IMR-90 (cell line): ENCODE data around the gene HYCC2. TPM values are rescaled to one million over a fixed set of nuclear protein-coding genes. Genes with fewer than 3 reads are reported as not detected.

Source experiments
- ATAC-seq: fragments of 200-7000 bp; cut with Tn5 transposase; 2 replicates; pipeline ENCODE4 v1.9.1; 2020; ENCODE audit warnings: low read depth, mild to moderate bottlenecking, moderate library complexity
- BruUV-seq: library from RNA; stranded (reverse); fragments of 400-500 nt; replicated peaks from 2 replicates; lab custom pipeline; 2021; lab: Mats Ljungman, UMichigan
- CTCF ChIA-PET: fragments of 300-600 bp; formaldehyde crosslinking; extraction: SDS; loops from one replicate; lab custom pipeline; 2021; ENCODE audit warnings: antibody characterized with exemption; lab: Yijun Ruan, JAX
- POLR2A ChIA-PET: fragments of 300-600 bp; sonication (Branson Sonifier 250); formaldehyde crosslinking; loops from one replicate; lab custom pipeline; 2022; ENCODE audit warnings: antibody characterized with exemption; ENCODE audit not compliant: unreplicated experiment; lab: Charles Lee
- DNase-seq: peaks from one replicate; pipeline ENCODE4 v3.0.0; 2013
- H2AFZ ChIP-seq: replicated peaks from 2 replicates; pipeline ENCODE3; 2013; ENCODE audit warnings: low read length, mild to moderate bottlenecking; ENCODE audit not compliant: poor library complexity
- H2AK5ac ChIP-seq: 2 replicates; pipeline ENCODE4 v1.6.1; 2013; ENCODE audit warnings: low read depth, low read length, inconsistent platforms
- H2AK9ac ChIP-seq: replicated peaks from 2 replicates; pipeline ENCODE3; 2013; ENCODE audit warnings: mild to moderate bottlenecking, low read depth, low read length, moderate library complexity; ENCODE audit not compliant: poor library complexity
- H2BK120ac ChIP-seq: 2 replicates; pipeline ENCODE4 v1.6.1; 2013; ENCODE audit warnings: low read depth, low read length, inconsistent platforms
- H2BK15ac ChIP-seq: 3 replicates; pipeline ENCODE4 v1.6.1; 2013; ENCODE audit warnings: low read depth, low read length, inconsistent platforms
- H2BK20ac ChIP-seq: 2 replicates; pipeline ENCODE4 v1.6.1; 2013; ENCODE audit warnings: low read depth, mild to moderate bottlenecking, inconsistent platforms, low read length, moderate library complexity
- H2BK5ac ChIP-seq: 2 replicates; pipeline ENCODE4 v1.6.1; 2013; ENCODE audit warnings: mild to moderate bottlenecking, low read depth, low read length, inconsistent platforms; ENCODE audit not compliant: poor library complexity, severe bottlenecking
- H3K14ac ChIP-seq: replicated peaks from 2 replicates; pipeline ENCODE4 v1.6.1; 2013; ENCODE audit warnings: low read depth, low read length, inconsistent platforms
- H3K18ac ChIP-seq: 2 replicates; pipeline ENCODE4 v1.6.1; 2013; ENCODE audit warnings: low read depth, low read length, control low read depth
- H3K23ac ChIP-seq: 2 replicates; pipeline ENCODE4 v1.6.1; 2013; ENCODE audit warnings: low read depth, low read length, inconsistent platforms
- H3K27ac ChIP-seq: 2 replicates; pipeline ENCODE4 v1.5.1; 2013; ENCODE audit warnings: mild to moderate bottlenecking, control low read depth, low read length; ENCODE audit not compliant: insufficient read depth
- H3K27me3 ChIP-seq: 2 replicates; pipeline ENCODE4 v1.6.1; 2013; ENCODE audit warnings: low read length; ENCODE audit not compliant: control insufficient read depth, insufficient read depth
- H3K36me3 ChIP-seq: 2 replicates; pipeline ENCODE4 v1.6.1; 2013; ENCODE audit warnings: low read length, mixed read lengths; ENCODE audit not compliant: control insufficient read depth, insufficient read depth
- H3K4ac ChIP-seq: 2 replicates; pipeline ENCODE4 v1.6.1; 2013; ENCODE audit warnings: low read depth, low read length, inconsistent platforms
- H3K4me1 ChIP-seq: 2 replicates; pipeline ENCODE4 v1.6.1; 2013; ENCODE audit warnings: low read length, mixed read lengths; ENCODE audit not compliant: control insufficient read depth, insufficient read depth
- H3K4me2 ChIP-seq: 2 replicates; pipeline ENCODE4 v1.6.1; 2013; ENCODE audit warnings: low read depth, mild to moderate bottlenecking, control low read depth, low read length, moderate library complexity
- H3K4me3 ChIP-seq: 2 replicates; pipeline ENCODE4 v1.5.1; 2013; ENCODE audit warnings: low read depth, mild to moderate bottlenecking, control low read depth, low read length, moderate library complexity; ENCODE audit not compliant: insufficient read depth
- H3K56ac ChIP-seq: 2 replicates; pipeline ENCODE4 v1.6.1; 2013; ENCODE audit warnings: low read length, inconsistent platforms; ENCODE audit not compliant: insufficient read depth; ENCODE audit errors: extremely low read depth
- H3K79me1 ChIP-seq, 2 experiments: 2 replicates each; pipeline ENCODE4 v1.6.1; 2013; ENCODE audit warnings: low read length in 2 of 2, inconsistent platforms in 1 of 2, low read depth in 1 of 2
- H3K9ac ChIP-seq: 2 replicates; pipeline ENCODE4 v1.6.1; 2013; ENCODE audit warnings: low read depth, low read length, control low read depth
- H3K9me1 ChIP-seq: 2 replicates; pipeline ENCODE4 v1.6.1; 2013; ENCODE audit warnings: low read length, inconsistent platforms; ENCODE audit not compliant: insufficient read depth
- H3K9me3 ChIP-seq: 2 replicates; pipeline ENCODE4 v1.6.1; 2013; ENCODE audit warnings: low read length; ENCODE audit not compliant: control insufficient read depth, insufficient read depth
- H4K20me1 ChIP-seq: 2 replicates; pipeline ENCODE4 v1.6.1; 2013; ENCODE audit warnings: low read length, inconsistent platforms; ENCODE audit not compliant: insufficient read depth
- H4K5ac ChIP-seq: 2 replicates; pipeline ENCODE4 v1.6.1; 2013; ENCODE audit warnings: mild to moderate bottlenecking, low read depth, low read length, control low read depth
- H4K8ac ChIP-seq, 2 experiments: 2 replicates each; pipeline ENCODE4 v1.6.1; 2013; ENCODE audit warnings: low read depth in 2 of 2, low read length in 2 of 2, control low read depth in 1 of 2, inconsistent platforms in 1 of 2
- H4K91ac ChIP-seq: 2 replicates; pipeline ENCODE4 v1.6.1; 2013; ENCODE audit warnings: low read depth, low read length, inconsistent platforms; ENCODE audit not compliant: insufficient read depth
- BHLHE40 ChIP-seq: fragments of 150-350 bp; IDR thresholded peaks from 2 replicates; pipeline ENCODE4 v1.6.1; 2016; ENCODE audit warnings: mild to moderate bottlenecking, low read depth, low read length
- ELK1 ChIP-seq: fragments of 150-350 bp; IDR thresholded peaks from 2 replicates; pipeline ENCODE4 v1.6.1; 2016; ENCODE audit warnings: low read depth, mild to moderate bottlenecking, low read length, moderate library complexity, borderline replicate concordance
- FOS ChIP-seq: fragments of 150-350 bp; IDR thresholded peaks from 2 replicates; pipeline ENCODE4 v1.6.1; 2016; ENCODE audit warnings: low read depth, low read length
- MAZ ChIP-seq: IDR thresholded peaks from 2 replicates; pipeline ENCODE4 v1.6.1; 2012; ENCODE audit warnings: low read depth, mild to moderate bottlenecking, low read length, improper control_type of control experiment, moderate library complexity, borderline replicate concordance
- MXI1 ChIP-seq: IDR thresholded peaks from 2 replicates; pipeline ENCODE4 v1.6.1; 2012; ENCODE audit warnings: low read depth, mild to moderate bottlenecking, low read length, moderate library complexity, borderline replicate concordance
- SMC3 ChIP-seq: fragments of 150-350 bp; IDR thresholded peaks from 2 replicates; pipeline ENCODE4 v1.6.1; 2016; ENCODE audit warnings: low read depth, mild to moderate bottlenecking, antibody characterized with exemption, low read length, moderate library complexity
- USF2 ChIP-seq: fragments of 150-350 bp; IDR thresholded peaks from 2 replicates; pipeline ENCODE4 v1.6.1; 2017; ENCODE audit warnings: mild to moderate bottlenecking, antibody characterized with exemption, low read length, low read depth
- WGBS, 2 experiments: methylation state at CpG; one replicate each; pipeline versions ENCODE4 v1.1.5 to v1.1.7; 2013; ENCODE audit warnings: missing lambda C conversion rate in 2 of 2; ENCODE audit not compliant: insufficient read length in 1 of 2; ENCODE audit errors: extremely low coverage in 2 of 2; 5-methylcytosine and 5-hydroxymethylcytosine counted together
- dilution Hi-C: fragments of 300-500 bp; cut with HindIII; formaldehyde crosslinking; loops from one replicate; pipeline ENCODE4 v1.14.3; 2018; ENCODE audit warnings: low sequenced_read_pairs; ENCODE audit not compliant: unreplicated experiment
- in situ Hi-C: fragments of 300-500 bp; cut with MboI; formaldehyde crosslinking; loops from 3 replicates; pipeline ENCODE4 v1.14.3; 2019; ENCODE audit warnings: low sequenced_read_pairs, inconsistent platforms, mixed read lengths
- intact Hi-C: fragments of 100-400 bp; cut with micrococcal nuclease; formaldehyde crosslinking; loops from 2 replicates; pipeline ENCODE4 v1.10.0; 2022
- polyA plus RNA-seq, 3 experiments: library from polyadenylated mRNA; depleted of rRNA; stranded (reverse); fragments of >200 nt; gene quantifications; 2 replicates each; pipeline ENCODE4 v1.2.3, GENCODE V29; 2012; ENCODE audit warnings: low replicate concordance in 1 of 3
- total RNA-seq: library from RNA; depleted of rRNA; stranded (reverse); fragments of >200 nt; gene quantifications from 2 replicates; pipeline ENCODE4 v1.2.3, GENCODE V29; 2012

The HYCC2 gene
- total and polyA plus RNA-seq, 2 of the 4 experiments (the other 2 are of a cell fraction) = 2.2 to 9.1 TPM

GRCh38 chr2:201114350-201114749, 42.9 kb upstream of the HYCC2 start:
- H2AFZ ChIP-seq = no peak overlapping the region
- H3K79me1 ChIP-seq = peaks cover 10 to 45% of the 10 kb centered on the region in 2 experiments; a peak in 3 of 4 replicates
- no peak overlapping the region for H4K5ac ChIP-seq
- no peaks in the 10 kb centered on the region for H3K36me3 ChIP-seq
- ChIA-PET POLR2A (no interaction called here), CTCF (interaction anchor here (2.1 kb wide), 1 partner anchor 30 kb away, joined by 5 read pairs; no protein-coding TSS in a partner anchor)
- H3K4me1 ChIP-seq = peaks cover 4% of the 10 kb centered on the region
- H3K9me1 ChIP-seq = peaks cover 6% of the 10 kb centered on the region
- intact Hi-C loops = no loop called here
- no peak overlapping the region for H4K8ac ChIP-seq
- no peak overlapping the region for H4K91ac ChIP-seq
- no peak overlapping the region for H2BK5ac ChIP-seq
- no peaks in the 10 kb centered on the region for H3K9me3 ChIP-seq
- H3K4me3 ChIP-seq = no peak overlapping the region
- 0 out of 2 replicates have a peak overlapping the region, but pooled peaks have one; percentile 38 for H2AK5ac ChIP-seq
- H3K9ac ChIP-seq = no peak overlapping the region
- in situ Hi-C loops = no loop called here
- no peak overlapping the region for H3K18ac ChIP-seq
- no peak overlapping the region for H2AK9ac ChIP-seq
- dilution Hi-C loops = no loop called here
- H2BK20ac ChIP-seq = no peak overlapping the region
- no peak overlapping the region for H3K27ac ChIP-seq
- H2BK120ac ChIP-seq = no peak overlapping the region
- DNase-seq = no peak
- BruUV-seq = no TSS peak
- no peak overlapping the region for H3K56ac ChIP-seq
- H3K14ac ChIP-seq = no peak overlapping the region
- H3K4ac ChIP-seq = no peak overlapping the region; the same call in 1 of the 2 replicates
- WGBS, 2 experiments = no CpG with 5 or more reads among the region's 4 CpGs
- no peaks in the 10 kb centered on the region for H3K27me3 ChIP-seq
- no peak overlapping the region; the same call in 1 of the 2 replicates for H3K23ac ChIP-seq
- no peak overlapping the region for H2BK15ac ChIP-seq
- H3K4me2 ChIP-seq = no peak overlapping the region
- TF ChIP-seq BHLHE40 (no peak), USF2 (no peak), SMC3 (no peak), ELK1 (no peak), MAZ (no peak), FOS (no peak), MXI1 (no peak)
- no peak for ATAC-seq
- H4K20me1 ChIP-seq = peaks cover 5% of the 10 kb centered on the region
